Measurements from ENCODE around the gene ACTR3C. TPM values are rescaled to one million over a fixed set of nuclear protein-coding genes. Genes with fewer than 3 reads are reported as not detected.

ACTR3C gene
- total and polyA plus RNA-seq, 9 donors = 1.6 to 11.3 (median 5.7) TPM

GRCh38 chr7:150336746-150337145, 13.4 kb upstream of the ACTR3C start:
- 87 to 95% (median 92%) methylated on average over 6 to 14 of the region's 14 CpGs for WGBS, 3 donors
- Histone ChIP-seq H3K27me3 (no peaks in the 10 kb centered on the region), H3K36me3 (no peaks in the 10 kb centered on the region), H3K4me3 (no peak overlapping the region), H3K4me1 (ENCODE audit: insufficient read depth) (peaks cover 24% of the 10 kb centered on the region), H3K9me3 (no peaks in the 10 kb centered on the region), H3K27ac (peak overlapping the region in 1 of 2 donors; percentile 70)
- DNase-seq = peak in 2 of 5 donors; percentile 27 to 34
- intact Hi-C loops (cut with DNase I) = no loop called here
- TF ChIP-seq EP300 (IDR thresholded peaks at IDR 0.05) (no peak), POLR2A (IDR thresholded peaks at IDR 0.05) (no peak), CTCF (IDR thresholded peaks at IDR 0.05) (no peak)

GRCh38 chr7:150335774-150336112, 12.4 kb upstream of the ACTR3C start:
- WGBS, 3 donors = 23 to 36% (median 27%) methylated on average over 6 of the region's 6 CpGs
- no peaks in the 10 kb centered on the region for H3K27me3 ChIP-seq
- H3K27ac ChIP-seq = peak overlapping the region in 1 of 2 donors; percentile 70
- TF ChIP-seq CTCF (IDR thresholded peaks at IDR 0.05) (no peak), EP300 (IDR thresholded peaks at IDR 0.05) (no peak), POLR2A (IDR thresholded peaks at IDR 0.05) (no peak)
- no peaks in the 10 kb centered on the region for H3K9me3 ChIP-seq
- intact Hi-C loops (cut with DNase I) = no loop called here
- no peaks in the 10 kb centered on the region for H3K36me3 ChIP-seq
- H3K4me1 ChIP-seq (ENCODE audit: insufficient read depth) = peaks cover 24% of the 10 kb centered on the region
- no peak for DNase-seq
- no peak overlapping the region for H3K4me3 ChIP-seq

- no peaks in the 10 kb centered on the region for H3K9me3 ChIP-seq
- H3K27me3 ChIP-seq = no peaks in the 10 kb centered on the region
- intact Hi-C loops (cut with DNase I) = no loop called here
- peak in 3 of 5 donors; percentile 43 to 70 (median 58) for DNase-seq
- no peaks in the 10 kb centered on the region for H3K36me3 ChIP-seq
- H3K4me3 ChIP-seq = no peak overlapping the region
- WGBS, 3 donors = 7 to 13% (median 9%) methylated on average over 7 of the region's 7 CpGs
- H3K27ac ChIP-seq = peak overlapping the region; percentile 9 to 70
- TF ChIP-seq EP300 (IDR thresholded peaks at IDR 0.05) (no peak), POLR2A (IDR thresholded peaks at IDR 0.05) (no peak), CTCF (IDR thresholded peaks at IDR 0.05) (no peak)
- H3K4me1 ChIP-seq (ENCODE audit: insufficient read depth) = peaks cover 24% of the 10 kb centered on the region
Measured at GRCh38 chr7:150335108-150335773, 11.9 kb upstream of the ACTR3C start.

DNA sequence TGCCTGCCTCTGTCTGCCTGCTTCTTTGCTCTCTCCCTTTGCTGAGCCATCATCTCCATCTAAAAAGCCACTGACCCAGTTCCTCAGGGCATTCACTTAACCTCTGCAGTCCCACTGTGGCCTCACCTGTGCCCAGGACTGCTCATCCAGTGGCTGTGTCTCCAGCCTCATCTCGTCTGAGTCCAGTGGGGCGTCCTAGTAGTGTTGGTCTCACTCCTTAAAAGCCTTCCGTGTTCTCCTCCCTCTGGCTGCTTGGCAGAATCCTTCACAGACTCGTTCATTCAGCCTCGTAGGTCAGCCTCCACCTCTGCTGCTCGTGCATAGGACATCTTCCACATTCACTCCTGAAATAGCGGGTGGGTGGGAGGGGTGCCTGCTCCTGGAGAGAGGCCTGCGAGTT, 10.8 kb upstream of the ACTR3C start:
- Histone ChIP-seq H3K4me3 (no peak overlapping the region), H3K4me1 (ENCODE audit: insufficient read depth) (peaks cover 18% of the 10 kb centered on the region), H3K27ac (peak overlapping the region in 1 of 2 donors; percentile 70), H3K9me3 (no peaks in the 10 kb centered on the region), H3K27me3 (no peaks in the 10 kb centered on the region), H3K36me3 (no peaks in the 10 kb centered on the region)
- DNase-seq = no peak
- intact Hi-C loops (cut with DNase I) = no loop called here
- WGBS, 3 donors = 84 to 90% (median 86%) methylated on average over 8 of the region's 8 CpGs
- TF ChIP-seq CTCF (IDR thresholded peaks at IDR 0.05) = no peak
- TF ChIP-seq EP300 (IDR thresholded peaks at IDR 0.05) = no peak
- TF ChIP-seq POLR2A (IDR thresholded peaks at IDR 0.05) = no peak
